ENCODE data around the gene AZIN2.

GRCh38 chr1:33078030-33078591 is 2.8 kb upstream of the AZIN2 start:
- TF ChIP-seq CTCF (IDR thresholded peaks at IDR 0.05) (no peak), POLR2A (IDR thresholded peaks at IDR 0.05) (no peak)
